Activated naive CD8-positive, alpha-beta T cell treated with anti-CD3 and anti-CD28 coated beads, Interleukin-2, amount 50 U/mL, for 24 hours (primary cell): ENCODE measurements around the gene RCAN1.
A peak's percentile ranks its signal among the peaks of the same experiment; 100 is the strongest.

Source experiments
- ATAC-seq: fragments of 150-1000 bp; cut with Tn5 transposase; one replicate; pipeline ENCODE4 v1.10.0; 2021
- DNase-seq: peaks from one replicate; pipeline ENCODE4 v3.0.0; 2021
- H3K27ac Mint-ChIP-seq: one replicate; pipeline ENCODE4 v1.8.0; 2021; ENCODE audit warnings: mild to moderate bottlenecking, mixed read lengths
- H3K27me3 Mint-ChIP-seq: one replicate; pipeline ENCODE4 v1.8.0; 2021; ENCODE audit warnings: mixed read lengths
- H3K36me3 Mint-ChIP-seq: one replicate; pipeline ENCODE4 v1.8.0; 2021; ENCODE audit warnings: low read depth, mixed read lengths
- H3K4me1 Mint-ChIP-seq: one replicate; pipeline ENCODE4 v1.8.0; 2021; ENCODE audit warnings: mixed read lengths
- H3K4me3 Mint-ChIP-seq: one replicate; pipeline ENCODE4 v1.8.0; 2021; ENCODE audit warnings: mild to moderate bottlenecking, moderate library complexity, mixed read lengths
- H3K9me3 Mint-ChIP-seq: one replicate; pipeline ENCODE4 v1.8.0; 2021; ENCODE audit warnings: mixed read lengths

Gene RCAN1

GRCh38 chr21:34636961-34637360 is 22.0 kb upstream of the RCAN1 start:
- no peak overlapping the region for H3K27ac Mint-ChIP-seq
- H3K36me3 Mint-ChIP-seq: no peaks in the 10 kb centered on the region
- H3K9me3 Mint-ChIP-seq: peaks cover 3% of the 10 kb centered on the region
- H3K4me3 Mint-ChIP-seq: no peak overlapping the region
- H3K4me1 Mint-ChIP-seq: peaks cover 26% of the 10 kb centered on the region
- ATAC-seq (no peak), DNase-seq (no peak)
- H3K27me3 Mint-ChIP-seq: peaks cover 2% of the 10 kb centered on the region

DNA sequence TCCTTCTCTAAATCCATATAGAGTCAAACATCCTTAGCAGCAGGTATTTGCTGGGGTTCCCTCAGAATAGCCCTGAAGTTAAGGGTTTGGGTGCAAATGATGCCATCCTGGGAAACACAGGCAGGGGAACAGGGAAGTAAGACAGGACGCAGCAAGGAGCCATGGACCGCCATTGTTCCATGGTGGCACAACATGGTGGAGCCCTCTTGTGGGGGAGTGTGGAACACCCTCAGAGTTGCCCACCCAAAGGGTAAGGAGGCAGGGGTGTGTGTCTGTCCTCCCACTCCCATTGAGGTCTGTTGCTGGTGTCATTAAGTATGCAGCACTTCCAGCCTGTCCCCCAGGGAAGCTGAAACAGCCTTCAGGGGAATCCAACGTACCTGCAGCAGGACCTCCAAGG is 20.4 kb upstream of the RCAN1 start:
- Mint-ChIP-seq H3K27ac (no peak overlapping the region), H3K27me3 (peaks cover 2% of the 10 kb centered on the region), H3K36me3 (no peaks in the 10 kb centered on the region), H3K4me1 (peaks cover 11% of the 10 kb centered on the region), H3K9me3 (peaks cover 3% of the 10 kb centered on the region), H3K4me3 (no peak overlapping the region)
- ATAC-seq: peak; percentile 41
- DNase-seq: peak; percentile 35

- Mint-ChIP-seq H3K4me3 (no peak overlapping the region), H3K4me1 (no peaks in the 10 kb centered on the region), H3K36me3 (no peaks in the 10 kb centered on the region), H3K27ac (no peak overlapping the region), H3K27me3 (peaks cover 2% of the 10 kb centered on the region), H3K9me3 (no peaks in the 10 kb centered on the region)
- ATAC-seq (no peak), DNase-seq (no peak)
Observed at GRCh38 chr21:34632498-34632897, 17.6 kb upstream of the RCAN1 start.

- Mint-ChIP-seq H3K27ac (no peak overlapping the region), H3K36me3 (no peaks in the 10 kb centered on the region), H3K4me1 (no peaks in the 10 kb centered on the region), H3K9me3 (no peaks in the 10 kb centered on the region), H3K27me3 (peaks cover 7% of the 10 kb centered on the region), H3K4me3 (no peak overlapping the region)
- ATAC-seq (peak; percentile 43), DNase-seq (no peak)
Observed at GRCh38 chr21:34630536-34631143, 15.7 kb upstream of the RCAN1 start.

DNA sequence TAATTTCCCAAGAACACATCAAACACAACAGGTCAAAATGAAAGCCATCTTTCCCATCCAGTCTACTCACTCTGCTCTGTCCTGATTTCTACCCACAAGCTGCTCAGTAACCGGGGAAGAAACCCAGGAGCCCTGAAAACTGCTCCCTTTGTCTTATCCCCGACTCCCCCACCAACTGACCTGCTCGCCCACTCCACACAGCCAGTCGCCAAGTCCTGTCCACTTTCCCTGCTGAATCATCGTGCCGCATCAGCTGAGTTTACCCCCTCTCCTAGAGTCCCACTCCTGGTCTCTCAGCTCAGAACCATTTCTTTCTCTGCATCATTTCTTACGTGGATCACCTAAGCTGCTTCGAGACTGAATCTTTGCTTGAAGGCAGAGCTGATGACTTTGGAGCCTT is 11.2 kb upstream of the RCAN1 start:
- Mint-ChIP-seq H3K27ac (no peak overlapping the region), H3K9me3 (no peaks in the 10 kb centered on the region), H3K4me1 (no peaks in the 10 kb centered on the region), H3K27me3 (peaks cover 16% of the 10 kb centered on the region), H3K36me3 (no peaks in the 10 kb centered on the region), H3K4me3 (no peak overlapping the region)
- ATAC-seq (no peak), DNase-seq (no peak)

GRCh38 chr21:34625030-34625593 is 10.2 kb upstream of the RCAN1 start:
- Mint-ChIP-seq H3K4me3 (no peak overlapping the region), H3K36me3 (no peaks in the 10 kb centered on the region), H3K27ac (no peak overlapping the region), H3K9me3 (no peaks in the 10 kb centered on the region), H3K27me3 (peaks cover 16% of the 10 kb centered on the region), H3K4me1 (no peaks in the 10 kb centered on the region)
- DNase-seq (no peak), ATAC-seq (no peak)

DNA sequence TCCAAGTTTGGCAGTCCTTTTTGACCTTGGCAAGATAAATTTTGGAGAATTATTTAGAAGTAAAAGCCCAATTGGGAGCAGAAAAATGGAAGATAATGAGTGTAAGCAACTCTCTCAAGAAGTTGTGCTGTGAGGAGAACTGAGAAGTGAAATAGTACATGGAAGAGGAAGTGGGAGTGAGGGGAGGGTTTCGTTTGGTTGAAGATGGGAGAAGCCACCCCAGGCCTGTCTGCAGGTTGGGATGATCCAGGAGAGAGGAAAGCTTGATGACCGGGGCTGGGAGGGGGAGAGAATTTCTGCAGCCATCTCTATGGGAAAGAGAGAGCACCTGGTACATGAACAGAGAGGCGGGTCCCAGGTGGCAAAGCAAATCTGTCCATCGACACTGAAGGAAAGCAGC is 8.6 kb upstream of the RCAN1 start:
- Mint-ChIP-seq H3K4me3 (no peak overlapping the region), H3K9me3 (no peaks in the 10 kb centered on the region), H3K4me1 (no peaks in the 10 kb centered on the region), H3K27ac (no peak overlapping the region), H3K36me3 (no peaks in the 10 kb centered on the region), H3K27me3 (peaks cover 16% of the 10 kb centered on the region)
- no peak for DNase-seq
- ATAC-seq: no peak

- no peaks in the 10 kb centered on the region for H3K36me3 Mint-ChIP-seq
- no peak for ATAC-seq
- H3K27me3 Mint-ChIP-seq: peaks cover 16% of the 10 kb centered on the region
Observed at GRCh38 chr21:34621434-34622350, 6.8 kb upstream of the RCAN1 start.

GRCh38 chr21:34619841-34620665 is 5.1 kb upstream of the RCAN1 start:
- Mint-ChIP-seq H3K4me1 (peaks cover 4% of the 10 kb centered on the region), H3K27me3 (peaks cover 11% of the 10 kb centered on the region), H3K27ac (no peak overlapping the region), H3K9me3 (no peaks in the 10 kb centered on the region), H3K4me3 (no peak overlapping the region), H3K36me3 (no peaks in the 10 kb centered on the region)
- ATAC-seq: no peak
- DNase-seq: no peak

More at GRCh38 chr21:34621434-34622350, 6.8 kb upstream of the RCAN1 start:
- H3K9me3 Mint-ChIP-seq: no peaks in the 10 kb centered on the region
- H3K27ac Mint-ChIP-seq: no peak overlapping the region
- H3K4me3 Mint-ChIP-seq: no peak overlapping the region
- no peaks in the 10 kb centered on the region for H3K4me1 Mint-ChIP-seq
- no peak for DNase-seq

- no peak for ATAC-seq
- peaks cover 6% of the 10 kb centered on the region for H3K4me1 Mint-ChIP-seq
- H3K27ac Mint-ChIP-seq: no peak overlapping the region
- peaks cover 11% of the 10 kb centered on the region for H3K27me3 Mint-ChIP-seq
- no peak overlapping the region for H3K4me3 Mint-ChIP-seq
- no peak for DNase-seq
- no peaks in the 10 kb centered on the region for H3K36me3 Mint-ChIP-seq
- no peaks in the 10 kb centered on the region for H3K9me3 Mint-ChIP-seq
Observed at GRCh38 chr21:34618941-34619340, 4.0 kb upstream of the RCAN1 start.

DNA sequence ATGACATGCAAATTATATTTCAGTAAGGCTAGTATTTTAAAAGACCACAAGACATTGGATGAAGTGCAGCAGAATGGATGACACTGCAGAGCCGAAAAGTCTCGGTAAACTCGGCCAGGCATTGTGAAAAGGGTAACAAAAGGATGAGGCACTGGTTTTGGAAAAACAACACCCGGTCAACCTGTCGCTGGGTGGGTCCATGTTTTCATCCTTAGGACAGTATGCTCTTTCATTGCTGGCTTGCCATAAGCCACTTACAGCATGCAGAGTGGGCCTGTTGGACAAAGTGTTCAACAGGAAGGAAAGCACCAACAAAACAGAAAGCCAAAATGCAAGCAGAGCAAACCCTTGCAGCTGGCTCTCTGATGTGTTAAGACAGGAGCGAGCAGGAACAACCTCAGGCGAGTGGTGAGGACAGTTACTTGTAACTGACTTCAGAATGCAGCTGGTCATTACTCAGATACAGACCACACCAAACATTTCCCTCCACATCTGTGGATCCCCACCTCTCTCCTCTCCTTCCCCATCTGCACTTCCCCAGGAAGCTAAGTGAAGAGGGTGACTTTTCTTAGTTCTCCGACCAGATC is 2.9 kb upstream of the RCAN1 start:
- no peak for ATAC-seq
- Mint-ChIP-seq H3K27ac (no peak overlapping the region), H3K4me3 (no peak overlapping the region), H3K4me1 (peaks cover 14% of the 10 kb centered on the region), H3K9me3 (no peaks in the 10 kb centered on the region), H3K27me3 (peaks cover 5% of the 10 kb centered on the region), H3K36me3 (no peaks in the 10 kb centered on the region)
- DNase-seq: no peak

DNA sequence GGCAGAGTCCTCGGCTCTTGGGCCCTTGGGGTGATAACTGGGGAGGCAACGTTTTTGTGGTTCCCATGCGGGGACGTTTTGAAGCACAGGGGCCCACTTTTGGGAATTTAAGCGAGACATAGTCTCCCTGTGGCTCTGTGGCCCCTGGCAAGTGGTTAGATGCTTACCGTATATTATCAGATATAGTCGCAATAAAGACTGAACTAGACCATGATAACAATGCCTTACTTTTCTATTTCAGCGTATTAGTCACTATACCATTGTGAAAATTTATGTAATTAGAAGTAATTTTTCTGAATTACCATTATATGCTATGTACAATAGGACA is 538 bp upstream of the RCAN1 start:
- no peaks in the 10 kb centered on the region for H3K36me3 Mint-ChIP-seq
- no peaks in the 10 kb centered on the region for H3K27me3 Mint-ChIP-seq
- H3K9me3 Mint-ChIP-seq: no peaks in the 10 kb centered on the region
- peak overlapping the region; percentile 57 for H3K27ac Mint-ChIP-seq
- H3K4me3 Mint-ChIP-seq: peak overlapping the region; percentile 79
- peaks cover 17% of the 10 kb centered on the region for H3K4me1 Mint-ChIP-seq
- DNase-seq (no peak), ATAC-seq (no peak)

GRCh38 chr21:34613679-34614627 is 960 bp downstream of the RCAN1 start:
- H3K9me3 Mint-ChIP-seq: no peaks in the 10 kb centered on the region
- no peaks in the 10 kb centered on the region for H3K36me3 Mint-ChIP-seq
- H3K4me1 Mint-ChIP-seq: peaks cover 26% of the 10 kb centered on the region
- ATAC-seq: no peak
- H3K4me3 Mint-ChIP-seq: peak overlapping the region; percentile 82
- peak overlapping the region; percentile 71 for H3K27ac Mint-ChIP-seq
- no peaks in the 10 kb centered on the region for H3K27me3 Mint-ChIP-seq
- DNase-seq: peak; percentile 11
